HepG2 (cell line): ENCODE results near the gene TMEM120A. TPM values are rescaled to one million over a fixed set of nuclear protein-coding genes. Genes with fewer than 3 reads are reported as not detected.
A peak's percentile ranks its signal among the peaks of the same experiment; 100 is the strongest.

Experiments used
- BRF2 ChIP-seq: sonication (generic); formaldehyde crosslinking; IDR thresholded peaks from 2 replicates; pipeline ENCODE4 v1.8.1; 2022; ENCODE audit warnings: mild to moderate bottlenecking, missing genetic modification reagents
- DMTF1 ChIP-seq: sonication (generic); formaldehyde crosslinking; IDR thresholded peaks from 2 replicates; pipeline ENCODE4 v1.4.0; 2020; ENCODE audit warnings: mild to moderate bottlenecking, missing genetic modification reagents
- HNRNPUL1 ChIP-seq: fragments of 200-400 bp; formaldehyde crosslinking; IDR thresholded peaks from 2 replicates; pipeline ENCODE4 v1.6.1; 2017; ENCODE audit warnings: low read depth, mild to moderate bottlenecking, low read length, moderate library complexity
- KAT2B ChIP-seq: fragments of 150-350 bp; IDR thresholded peaks from 2 replicates; pipeline ENCODE4 v1.6.1; 2014; ENCODE audit warnings: low read depth, low read length, borderline replicate concordance
- KDM2A ChIP-seq: sonication (generic); formaldehyde crosslinking; IDR thresholded peaks from 2 replicates; pipeline ENCODE4 v1.4.0; 2020; ENCODE audit warnings: low read depth, missing genetic modification reagents, borderline replicate concordance
- KDM5A ChIP-seq: fragments of 200-600 bp; sonication (generic); IDR thresholded peaks from 2 replicates; pipeline ENCODE4 v1.7.0; 2018; ENCODE audit warnings: antibody characterized with exemption, mild to moderate bottlenecking, low read length, borderline replicate concordance
- NCOR1 ChIP-seq: fragments of 200-600 bp; sonication (generic); IDR thresholded peaks from 2 replicates; pipeline ENCODE4 v1.7.0; 2017; ENCODE audit warnings: antibody characterized with exemption, low read length, borderline replicate concordance
- NR1H2 ChIP-seq: sonication (generic); formaldehyde crosslinking; IDR thresholded peaks from 2 replicates; pipeline ENCODE4 v1.8.1; 2022; ENCODE audit warnings: low read depth, missing genetic modification reagents, borderline replicate concordance
- PCBP1 ChIP-seq: fragments of 200-400 bp; formaldehyde crosslinking; IDR thresholded peaks from 2 replicates; pipeline ENCODE4 v1.6.1; 2017; ENCODE audit warnings: mild to moderate bottlenecking, low read depth, low read length, borderline replicate concordance
- PRDM10 ChIP-seq: sonication (generic); formaldehyde crosslinking; IDR thresholded peaks from 2 replicates; pipeline ENCODE4 v1.4.0; 2020; ENCODE audit warnings: low read depth, missing genetic modification reagents
- STAG1 ChIP-seq: sonication (generic); formaldehyde crosslinking; IDR thresholded peaks from 2 replicates; pipeline ENCODE4 v1.4.0; 2020; ENCODE audit warnings: missing genetic modification reagents
- ZNF235 ChIP-seq: sonication (generic); formaldehyde crosslinking; IDR thresholded peaks from 2 replicates; pipeline ENCODE4 v1.8.1; 2023; ENCODE audit warnings: mild to moderate bottlenecking, missing genetic modification reagents, borderline replicate concordance
- ZNF777 ChIP-seq: sonication (generic); formaldehyde crosslinking; IDR thresholded peaks from 2 replicates; pipeline ENCODE4 v1.4.0; 2020; ENCODE audit warnings: missing genetic modification reagents
- ZNF780A ChIP-seq: sonication (generic); formaldehyde crosslinking; IDR thresholded peaks from 2 replicates; pipeline ENCODE4 v1.8.0; 2022; ENCODE audit warnings: mild to moderate bottlenecking, missing genetic modification reagents, moderate library complexity
- ZZZ3 ChIP-seq: sonication (generic); formaldehyde crosslinking; IDR thresholded peaks from 2 replicates; pipeline ENCODE4 v1.4.0; 2020; ENCODE audit warnings: missing genetic modification reagents, mild to moderate bottlenecking, borderline replicate concordance
- polyA plus RNA-seq, 8 experiments: library from polyadenylated mRNA; depleted of rRNA in 3 of 8; stranded (reverse) in 7 of 8; unstranded in 1 of 8; fragments of >200 nt; fragmentation: Illumina TruSeq in 4 of 8; extraction: Trizol in 4 of 8; gene quantifications; 2 replicates each; pipeline versions ENCODE4 v1.2.1 to v1.2.3, GENCODE V29; 2011 to 2016; ENCODE audit warnings: low read depth in 4 of 8, missing spikeins in 1 of 8, mixed read lengths in 1 of 8; ENCODE audit not compliant: insufficient read depth in 1 of 8
- total RNA-seq, 5 experiments: library from RNA; depleted of rRNA; stranded (reverse); fragments of >200 nt; fragmentation: Illumina TruSeq; extraction: Trizol; gene quantifications; 2 replicates each; pipeline ENCODE4 v1.2.3, GENCODE V29; 2016; ENCODE audit warnings: low read depth in 1 of 5
- TF ChIP-seq, protein P1 (sequence below): sonication (generic); formaldehyde crosslinking; IDR thresholded peaks from 2 replicates; pipeline ENCODE4 v1.5.0; 2020; ENCODE audit warnings: mild to moderate bottlenecking, missing genetic modification reagents, moderate library complexity

Gene TMEM120A
- total and polyA plus RNA-seq, 2 of the 13 experiments (the other 11 are each of a cell fraction or from before 2014, with no cell fraction given) = 40.3 to 102 TPM

DNA sequence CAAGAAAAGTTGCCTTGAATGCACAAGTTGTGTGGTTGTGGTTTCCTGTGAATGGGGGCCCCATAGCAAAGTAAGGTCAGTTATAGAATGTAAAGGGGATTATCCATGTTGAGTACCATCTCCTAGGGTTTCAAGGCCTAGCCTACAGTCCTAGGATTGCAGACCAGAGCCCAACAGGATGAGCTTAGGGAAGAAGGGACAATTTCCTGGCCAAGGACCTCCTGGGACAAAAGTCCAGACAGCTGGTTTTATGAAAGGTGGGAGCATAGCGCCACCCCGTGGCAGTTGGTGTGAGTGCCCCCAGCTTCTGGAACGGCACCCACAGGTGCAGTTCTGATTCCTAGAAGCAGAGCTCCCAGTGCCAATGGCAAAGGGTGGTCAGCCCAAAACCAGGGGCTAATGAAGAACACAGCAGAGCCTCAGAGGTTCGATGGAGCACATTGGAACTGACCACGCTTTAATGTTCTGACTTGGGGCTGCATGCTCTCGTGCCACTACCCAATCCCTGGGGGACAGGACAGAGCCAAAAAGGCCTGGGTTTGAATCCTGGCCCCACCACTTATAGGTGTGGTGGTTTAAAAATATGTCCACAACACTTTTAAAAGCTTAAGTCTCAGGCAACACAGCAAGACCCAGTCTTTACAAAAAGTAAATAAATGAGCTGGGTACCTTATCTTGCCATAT lies 25.8 kb upstream of the TMEM120A start (continued):
- TF ChIP-seq PRDM10 (CRISPR knock-in tag) (no peak), DMTF1 (CRISPR knock-in tag) (no peak), PCBP1 (no peak), ZNF780A (no peak), KAT2B (no peak), ZNF777 (CRISPR knock-in tag) (no peak), KDM2A (CRISPR knock-in tag) (peak; percentile 47; the same call in 1 of the 2 replicates), STAG1 (CRISPR knock-in tag) (peak; percentile 100), ZZZ3 (CRISPR knock-in tag) (no peak), NR1H2 (CRISPR knock-in tag) (no peak), HNRNPUL1 (no peak), KDM5A (no peak), BRF2 (CRISPR knock-in tag) (no peak), NCOR1 (0 out of 2 replicates have a peak, but pooled peaks have one; percentile 24), ZNF235 (CRISPR knock-in tag) (no peak)
- TF ChIP-seq, protein P1, sequence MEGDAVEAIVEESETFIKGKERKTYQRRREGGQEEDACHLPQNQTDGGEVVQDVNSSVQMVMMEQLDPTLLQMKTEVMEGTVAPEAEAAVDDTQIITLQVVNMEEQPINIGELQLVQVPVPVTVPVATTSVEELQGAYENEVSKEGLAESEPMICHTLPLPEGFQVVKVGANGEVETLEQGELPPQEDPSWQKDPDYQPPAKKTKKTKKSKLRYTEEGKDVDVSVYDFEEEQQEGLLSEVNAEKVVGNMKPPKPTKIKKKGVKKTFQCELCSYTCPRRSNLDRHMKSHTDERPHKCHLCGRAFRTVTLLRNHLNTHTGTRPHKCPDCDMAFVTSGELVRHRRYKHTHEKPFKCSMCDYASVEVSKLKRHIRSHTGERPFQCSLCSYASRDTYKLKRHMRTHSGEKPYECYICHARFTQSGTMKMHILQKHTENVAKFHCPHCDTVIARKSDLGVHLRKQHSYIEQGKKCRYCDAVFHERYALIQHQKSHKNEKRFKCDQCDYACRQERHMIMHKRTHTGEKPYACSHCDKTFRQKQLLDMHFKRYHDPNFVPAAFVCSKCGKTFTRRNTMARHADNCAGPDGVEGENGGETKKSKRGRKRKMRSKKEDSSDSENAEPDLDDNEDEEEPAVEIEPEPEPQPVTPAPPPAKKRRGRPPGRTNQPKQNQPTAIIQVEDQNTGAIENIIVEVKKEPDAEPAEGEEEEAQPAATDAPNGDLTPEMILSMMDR = peak; percentile 98
